EL (cell line): ENCODE measurements around the gene ST8SIA5.

Experiments
- DNase-seq: peaks from one replicate; pipeline ENCODE4 v3.0.0-alpha.2; 2016

ST8SIA5 gene

DNA sequence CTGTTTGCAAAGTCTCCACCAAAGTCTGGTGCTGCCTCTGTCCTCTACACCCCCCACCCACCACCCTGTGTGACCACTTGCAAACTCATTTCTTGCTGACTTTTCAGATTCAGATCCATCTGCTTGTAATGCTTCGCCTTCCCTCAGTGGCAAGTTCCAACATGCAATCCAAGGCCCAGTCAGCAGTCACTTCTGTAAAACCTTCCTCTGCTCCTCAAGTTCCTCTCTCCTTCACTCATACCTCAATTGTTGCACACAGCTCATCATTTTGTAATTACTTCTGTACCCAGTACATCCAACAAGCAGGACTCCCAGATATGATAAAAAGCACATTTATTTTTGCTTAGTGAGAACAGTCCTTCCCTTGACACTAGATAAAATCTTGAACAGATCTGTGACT, 93.3 kb downstream of the ST8SIA5 start:
- no peak for DNase-seq

DNA sequence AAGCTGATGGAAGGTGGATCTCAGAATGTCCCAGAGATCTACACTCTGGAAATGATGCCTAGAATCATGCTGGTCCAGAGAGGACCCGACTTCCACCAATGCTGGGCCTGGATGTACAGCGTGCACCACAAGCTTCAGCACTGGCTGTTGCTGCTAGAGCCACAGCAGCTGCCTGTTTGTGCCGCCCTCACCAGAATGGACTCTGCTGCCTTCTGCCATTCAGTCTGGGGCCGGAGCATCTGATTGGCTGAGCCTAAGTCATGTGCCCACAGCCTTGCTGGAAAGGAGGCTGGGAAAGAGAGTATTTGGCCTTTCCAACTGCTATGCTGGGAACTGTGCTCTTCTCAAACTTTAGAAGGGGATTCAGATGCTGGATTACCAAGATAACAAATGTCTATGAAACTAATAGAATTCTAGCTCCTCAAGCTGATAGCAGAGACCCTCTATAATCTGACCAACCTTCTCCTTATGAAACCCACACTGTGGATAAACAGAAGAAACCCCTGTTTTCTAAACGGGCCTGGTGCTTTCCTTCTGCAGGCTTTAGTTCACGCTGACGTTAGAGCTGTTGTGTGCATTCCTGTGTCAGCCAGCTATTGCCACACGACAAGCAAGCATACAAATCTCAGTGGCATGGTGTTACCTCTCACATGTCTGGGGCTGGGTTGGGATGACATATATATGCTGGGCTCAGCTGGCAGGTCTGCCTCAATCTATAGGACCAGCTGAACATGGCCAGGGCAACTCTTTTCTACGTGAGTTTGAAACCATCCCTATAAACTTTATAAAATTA, 95.7 kb downstream of the ST8SIA5 start:
- DNase-seq = peak; percentile 32

DNA sequence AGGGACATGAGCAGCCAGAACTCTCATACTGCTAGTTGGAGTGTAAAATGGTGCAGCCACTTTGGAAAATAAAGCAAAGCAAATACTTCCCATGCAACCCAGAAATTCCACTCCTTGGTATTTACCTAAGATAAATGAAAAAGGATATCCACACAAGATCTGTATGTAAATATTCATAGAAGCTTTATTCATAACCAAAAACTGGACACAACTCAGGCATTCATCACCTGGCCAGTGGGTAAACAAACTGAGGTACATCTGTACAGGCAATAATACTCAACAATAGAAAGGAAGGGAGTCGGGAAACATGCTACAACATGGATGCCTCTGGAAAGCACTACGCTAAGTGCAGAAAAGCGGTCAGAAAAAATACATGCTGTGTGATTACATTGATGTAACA, 97.4 kb downstream of the ST8SIA5 start:
- no peak for DNase-seq

DNA sequence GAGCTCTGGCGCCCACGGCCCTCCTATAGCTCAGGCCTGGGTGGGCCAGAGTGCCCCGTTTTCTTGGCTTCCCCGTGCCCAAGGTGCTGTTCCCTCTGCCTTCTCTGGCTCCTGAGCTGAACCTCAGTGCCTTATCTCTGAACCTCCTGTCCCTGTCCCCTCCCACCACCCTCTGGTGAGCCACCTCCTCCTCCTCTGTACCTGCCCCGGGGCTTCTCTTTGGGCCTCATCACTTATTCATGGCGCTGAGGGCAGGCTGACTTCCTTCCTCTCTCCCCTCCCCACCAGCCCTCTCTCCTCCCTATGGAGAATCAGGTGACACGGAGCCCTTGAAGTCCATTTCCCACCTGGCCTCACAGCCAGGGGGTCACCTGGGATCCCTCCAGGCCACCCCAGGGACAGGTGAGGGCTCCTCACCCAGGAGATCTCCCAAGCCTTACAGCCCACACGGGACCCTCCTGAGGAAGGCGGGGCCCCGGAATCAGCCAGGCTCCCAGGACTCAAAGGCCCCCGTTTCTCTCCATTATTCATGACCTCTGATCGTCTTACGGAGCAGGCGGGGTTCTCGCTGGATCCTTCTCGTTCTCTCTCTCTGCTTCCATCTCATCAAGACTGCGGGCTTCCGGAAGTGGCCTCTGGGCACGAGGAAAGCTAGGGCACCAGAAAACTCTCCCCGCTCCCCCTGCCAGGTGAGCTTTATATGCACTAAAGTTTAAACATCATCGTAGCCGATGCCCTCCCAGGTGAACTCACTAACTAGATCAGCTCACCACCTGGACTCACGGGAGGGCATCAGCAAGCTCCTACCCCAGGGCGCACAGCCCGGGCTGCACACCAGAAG, 99.5 kb downstream of the ST8SIA5 start, which contains the start of gene LOXHD1:
TSS of gene LOXHD1 (minus strand) at position 106 of the 841 bp plus-strand sequence. CDS start 187 bp downstream, outside the sequence.
- DNase-seq = no peak

DNA sequence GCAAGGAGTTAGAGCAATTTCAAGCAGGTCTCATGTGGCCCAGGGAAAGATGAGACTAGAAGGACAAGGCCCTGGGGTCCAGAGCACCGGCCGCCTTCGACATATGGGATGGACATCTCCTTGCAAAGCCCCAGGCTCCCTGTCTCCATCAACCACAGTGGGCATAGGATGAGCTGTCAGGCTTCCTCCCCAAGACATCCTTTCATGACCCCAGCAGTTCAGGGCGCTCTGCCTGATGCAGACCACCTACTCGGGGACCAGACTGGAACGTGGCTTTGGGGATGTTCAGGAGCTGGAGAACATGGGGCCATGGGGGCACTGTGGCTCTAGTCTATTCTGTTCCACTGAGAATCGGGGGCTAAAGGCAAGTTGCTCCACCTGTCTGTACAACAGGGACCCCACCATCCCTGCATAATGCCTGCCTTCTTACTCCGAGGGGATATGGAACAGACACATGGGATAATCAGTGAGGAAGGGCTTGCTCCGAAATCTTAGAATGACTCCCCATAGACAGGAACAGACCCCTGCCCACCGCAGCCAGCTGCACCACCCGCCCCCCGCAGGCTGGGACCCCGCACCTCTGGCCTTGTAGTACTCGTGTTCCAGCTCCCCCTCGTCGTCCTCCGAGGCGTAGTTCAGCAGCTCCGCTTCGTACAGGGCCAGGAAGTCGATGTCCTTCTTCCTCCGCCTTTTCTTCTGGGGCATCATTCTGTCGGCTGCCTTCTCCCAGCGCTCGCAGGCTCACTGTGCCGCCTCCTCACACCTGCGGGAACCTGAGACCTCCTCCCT, 100.3 kb downstream of the ST8SIA5 start:
- no peak for DNase-seq

DNA sequence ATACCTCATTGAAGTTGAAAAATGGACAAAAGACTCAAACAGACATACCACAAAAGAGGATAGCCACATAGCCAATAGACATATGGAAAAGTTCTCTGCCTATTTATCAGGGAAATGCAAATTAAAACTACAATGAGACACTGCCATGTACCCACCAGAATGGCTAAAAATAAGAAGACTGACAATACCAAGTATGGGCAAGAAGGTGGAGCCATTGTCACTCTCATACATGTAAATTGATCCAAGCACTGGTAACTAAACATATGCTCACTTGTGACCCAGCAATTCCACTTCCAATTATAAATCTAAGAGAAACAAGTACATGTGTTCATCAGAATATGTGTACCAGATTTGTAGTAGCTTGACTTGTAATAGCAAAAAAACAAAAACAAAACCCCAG, 104.5 kb downstream of the ST8SIA5 start:
- no peak for DNase-seq

DNA sequence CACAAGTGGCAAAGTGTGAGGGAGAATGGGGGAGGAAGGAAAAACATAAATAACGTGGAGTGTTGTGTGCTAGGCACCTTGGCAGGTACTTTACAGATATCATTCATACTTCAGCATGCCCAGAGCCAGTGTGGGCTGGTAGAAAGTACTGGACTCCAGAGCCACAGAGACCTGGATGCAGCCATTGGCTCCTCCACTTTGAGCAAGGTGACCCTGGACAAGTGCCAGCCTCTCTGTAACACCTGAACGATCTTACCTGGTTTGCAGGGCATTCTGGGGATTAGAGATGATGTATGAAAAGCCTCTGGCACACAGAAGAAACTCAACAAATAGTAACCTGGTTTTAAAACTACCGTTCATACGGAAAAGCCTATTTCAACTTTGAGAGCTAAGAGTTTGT, 106.2 kb downstream of the ST8SIA5 start:
- no peak for DNase-seq

DNA sequence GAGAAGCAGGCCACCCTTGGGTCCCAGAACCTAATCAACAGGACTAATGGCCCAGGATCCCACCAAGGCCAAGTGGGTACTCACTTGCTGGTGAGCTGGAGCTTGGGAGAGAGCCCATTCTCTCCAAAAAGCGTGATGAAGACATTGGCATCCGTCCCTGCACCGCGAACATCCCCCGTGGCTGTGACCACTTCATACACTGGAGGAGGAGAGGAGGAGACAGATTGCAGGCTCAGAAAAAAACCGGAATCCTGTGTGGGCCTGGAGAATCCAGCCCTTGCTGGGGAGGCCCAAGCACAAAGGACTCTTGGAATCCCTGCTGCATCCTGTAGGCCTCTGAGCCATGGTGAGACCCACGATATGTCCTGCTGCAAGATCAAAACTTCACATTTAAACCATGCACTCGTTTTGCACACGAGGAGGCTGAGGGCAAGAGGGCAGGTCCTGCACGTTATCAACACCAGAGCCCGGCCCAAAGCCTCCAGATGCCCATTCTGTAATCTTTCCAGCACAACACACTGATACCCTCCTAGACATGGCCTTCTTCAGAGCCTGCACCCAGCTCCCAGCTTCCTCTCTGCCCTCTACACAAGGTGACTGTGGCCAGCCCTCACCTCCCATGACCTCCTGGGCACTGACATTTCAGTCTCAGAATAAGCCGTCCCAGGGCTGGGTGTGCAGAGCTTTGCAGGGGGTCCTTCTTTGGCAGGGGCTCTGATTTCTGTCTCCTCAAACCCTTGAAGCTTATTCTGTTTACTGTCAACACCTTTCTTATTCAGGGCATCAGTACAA, 107.6 kb downstream of the ST8SIA5 start:
- no peak for DNase-seq

DNA sequence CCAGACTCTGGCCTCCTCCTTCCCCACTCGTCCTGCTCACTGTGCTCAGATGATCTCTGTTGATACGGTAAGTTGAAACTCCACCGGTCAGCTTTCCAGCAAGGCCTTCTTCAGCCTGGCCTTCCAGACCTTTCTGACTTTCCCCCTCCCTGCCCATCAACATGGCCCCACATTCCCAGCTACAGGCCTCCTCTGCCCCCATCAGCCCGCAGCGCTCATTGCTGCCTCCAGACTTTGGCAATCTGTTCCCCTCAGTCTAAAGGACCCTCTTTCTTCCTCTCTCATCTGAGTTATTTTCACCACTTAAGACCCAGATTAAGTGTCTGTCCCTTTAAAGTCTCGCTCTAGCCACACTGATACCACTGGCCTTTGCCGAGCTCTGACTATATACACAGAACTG, 110.4 kb downstream of the ST8SIA5 start:
- no peak for DNase-seq

DNA sequence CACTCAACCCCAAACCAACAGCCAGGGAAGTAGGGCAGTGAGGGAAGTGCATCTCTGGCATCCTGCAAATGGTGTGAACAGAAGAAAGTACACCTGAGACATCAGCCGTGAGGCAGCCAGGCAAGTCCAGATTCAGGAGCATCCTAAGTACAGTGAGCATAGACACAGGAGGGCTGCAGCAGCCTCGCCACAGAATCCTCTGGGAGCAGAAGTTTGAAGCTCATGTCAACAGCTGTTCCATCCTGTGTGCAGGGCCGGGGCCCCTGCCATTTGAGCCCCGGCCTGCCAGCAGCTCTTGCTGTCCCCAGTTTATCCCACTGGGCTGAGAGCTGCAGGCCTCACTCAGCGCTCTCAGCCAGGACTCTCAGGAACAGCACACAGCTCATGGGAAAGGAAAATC, 114.3 kb downstream of the ST8SIA5 start:
- DNase-seq = no peak

DNA sequence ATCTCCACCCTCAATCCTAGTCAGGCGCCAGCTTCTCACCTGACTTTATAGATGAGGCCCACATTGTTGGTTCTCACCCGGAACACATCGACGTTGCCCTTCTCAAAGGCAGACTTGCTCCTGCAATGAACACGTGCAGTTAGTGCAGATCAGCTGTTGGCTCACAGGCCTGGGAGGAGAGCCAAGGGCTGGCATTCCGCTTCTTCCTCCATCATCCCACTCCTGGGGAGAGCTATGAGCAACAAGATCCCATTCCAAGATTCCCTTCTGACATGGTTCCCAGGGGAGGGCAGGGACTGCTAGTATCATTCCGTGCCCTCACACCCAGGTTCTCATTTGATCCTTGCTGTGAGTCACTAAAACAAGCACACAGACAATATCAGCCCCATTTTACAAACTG, 114.9 kb downstream of the ST8SIA5 start:
- no peak for DNase-seq

DNA sequence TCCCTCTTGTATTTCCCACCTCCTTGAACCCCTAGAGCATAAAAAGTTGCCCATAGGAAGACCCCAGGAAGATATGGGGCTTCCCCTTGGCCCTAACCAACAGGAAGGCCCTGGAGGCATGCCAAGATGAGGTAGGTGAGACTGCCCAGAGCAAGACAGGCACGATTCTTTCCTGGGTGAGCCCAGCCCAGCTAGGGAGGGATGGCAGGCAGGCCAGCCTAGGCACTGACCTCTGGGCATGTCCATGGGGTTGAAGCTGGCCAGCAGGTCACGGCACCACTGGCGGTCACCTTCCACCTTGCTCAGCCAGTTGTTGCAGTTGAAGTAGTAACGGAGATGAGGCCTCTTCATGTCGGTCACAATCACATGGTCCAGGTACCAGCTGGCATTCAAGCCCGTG, 117.5 kb downstream of the ST8SIA5 start:
- DNase-seq = no peak

DNA sequence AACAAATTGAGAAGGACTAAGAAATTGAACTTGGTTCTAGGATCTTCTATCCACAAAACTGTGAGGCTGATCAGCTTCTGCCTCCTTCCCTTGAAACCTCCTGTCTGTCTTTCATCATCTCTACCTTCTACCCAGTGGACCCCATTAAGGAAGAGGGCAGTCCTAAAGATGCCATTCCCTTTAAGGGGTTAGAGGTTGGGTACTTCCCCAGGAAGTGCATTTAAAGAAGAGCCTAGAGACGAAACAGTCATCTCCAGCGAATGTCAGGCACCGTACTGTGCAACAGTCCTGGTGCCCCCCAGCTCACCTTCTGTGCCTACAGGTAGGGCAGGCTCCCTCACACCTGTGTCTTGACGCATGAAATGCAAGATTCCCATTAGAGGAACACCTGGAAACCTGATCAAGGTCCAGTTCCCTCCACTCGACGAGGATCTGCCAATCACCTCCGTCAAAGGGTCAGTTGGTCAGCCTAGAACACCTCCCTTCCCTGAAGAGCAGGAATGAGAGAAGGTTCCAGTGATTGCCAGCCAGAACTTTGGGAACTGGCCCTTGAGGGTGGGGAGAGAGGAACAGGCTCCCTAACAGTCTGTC, 120.7 kb downstream of the ST8SIA5 start:
- no peak for DNase-seq

DNA sequence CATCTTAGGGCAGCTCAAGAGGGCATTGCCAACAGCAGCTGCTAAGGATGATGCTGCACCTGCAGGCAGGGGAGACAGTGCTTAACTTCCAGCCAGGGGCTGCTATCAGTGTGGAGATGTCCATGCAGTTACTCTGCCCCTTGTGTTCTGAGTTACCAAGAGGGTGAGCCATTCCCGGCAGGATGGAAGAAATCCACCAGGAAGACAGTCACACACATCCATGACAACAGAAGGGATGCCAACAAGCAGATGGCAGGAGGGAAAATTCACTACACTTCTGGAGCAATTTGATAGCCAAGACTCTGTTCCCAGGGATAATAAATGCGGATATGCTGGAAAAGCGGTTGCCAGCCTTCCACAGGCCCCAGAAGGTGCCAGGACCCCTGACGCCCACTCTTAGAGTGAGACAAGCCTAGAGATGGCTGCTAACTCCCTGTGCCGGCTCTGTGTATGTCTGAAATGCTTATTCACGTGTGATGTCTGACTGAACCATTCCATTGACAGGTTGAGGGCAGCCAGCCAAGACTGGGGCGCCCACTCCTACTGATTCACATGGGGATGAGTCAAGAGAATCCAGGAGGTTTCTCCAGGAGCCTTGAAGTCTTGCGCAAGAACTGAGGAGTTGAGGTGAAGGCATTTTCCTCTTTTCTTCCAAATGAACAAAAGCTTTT, 124.3 kb downstream of the ST8SIA5 start:
- peak; percentile 34 for DNase-seq

DNA sequence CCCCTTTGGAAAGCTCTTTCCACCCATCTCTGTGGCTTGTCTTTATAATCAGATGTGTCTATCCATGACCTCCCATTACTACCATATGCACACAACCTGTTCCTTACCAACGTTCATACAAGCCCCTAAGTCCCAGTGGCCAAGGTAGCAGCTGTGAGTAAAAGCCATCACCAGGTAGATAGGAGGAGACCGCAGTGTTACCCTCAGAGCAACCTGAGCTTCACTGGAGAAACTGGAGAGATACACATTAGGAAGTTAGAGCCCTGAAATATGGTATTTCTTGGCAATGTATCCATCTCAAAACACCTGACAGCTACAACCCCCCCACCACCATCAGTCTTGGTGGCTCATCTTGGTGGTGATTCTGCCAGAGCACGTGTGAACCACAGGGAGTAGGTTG, 125.9 kb downstream of the ST8SIA5 start:
- DNase-seq = no peak

DNA sequence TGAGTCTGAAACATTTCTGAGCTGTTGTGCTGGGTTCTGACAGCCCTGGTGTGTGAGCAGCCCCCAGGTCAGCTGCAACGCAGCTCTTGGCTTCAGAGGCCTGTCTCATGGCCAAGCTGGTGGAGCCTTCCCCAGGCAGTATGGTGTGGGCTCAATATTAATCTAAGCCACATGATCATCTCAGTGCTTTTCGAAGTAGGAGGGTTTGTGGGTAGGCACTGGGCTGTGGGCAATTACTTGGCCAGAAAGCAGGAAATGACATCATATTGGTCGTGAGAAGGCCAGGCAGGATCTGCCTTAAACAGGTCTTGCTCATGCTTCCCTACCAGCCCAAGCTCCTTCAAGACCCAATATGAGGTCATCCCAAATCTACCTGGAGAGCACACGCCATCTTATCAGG, 126.7 kb downstream of the ST8SIA5 start:
- peak; percentile 36 for DNase-seq

DNA sequence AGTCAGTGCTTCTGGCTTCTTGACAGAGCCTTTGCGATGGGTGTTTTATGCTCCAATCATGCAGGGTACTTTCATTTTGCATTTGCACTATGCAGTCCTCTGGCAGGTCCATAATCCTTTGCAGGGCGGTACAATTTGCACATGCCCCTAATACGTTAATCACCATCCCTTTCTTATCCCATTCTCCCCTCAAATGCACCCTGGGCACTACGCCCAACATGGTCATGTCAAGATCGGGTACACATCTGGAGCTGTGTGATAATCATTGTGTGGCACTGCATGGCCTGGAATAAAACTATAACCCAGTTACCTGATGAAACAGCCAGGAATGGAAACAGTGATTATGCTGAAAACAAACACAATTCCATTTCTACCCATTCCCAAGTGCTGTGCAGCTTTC, 127.5 kb downstream of the ST8SIA5 start:
- DNase-seq = no peak

DNA sequence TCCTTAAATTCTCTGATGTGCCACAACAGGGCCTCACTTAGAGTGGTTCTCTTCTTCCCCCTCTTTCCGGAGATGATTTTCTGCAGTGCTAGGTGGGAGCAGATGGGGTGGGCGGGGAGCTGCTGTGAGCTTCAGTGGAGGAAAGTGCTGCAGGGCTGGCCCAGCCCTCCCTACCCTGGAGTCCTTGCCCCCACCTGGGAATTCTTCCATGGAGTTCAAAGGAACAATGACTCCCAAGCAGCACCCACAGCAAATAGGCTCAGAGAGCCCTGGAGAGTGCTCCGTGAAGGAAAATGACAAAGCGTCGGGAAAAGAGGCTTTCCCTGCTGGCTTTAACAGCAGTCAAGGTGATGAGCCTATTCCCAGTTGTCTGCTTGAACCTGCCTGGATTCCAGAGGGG, 128.6 kb downstream of the ST8SIA5 start:
- no peak for DNase-seq

DNA sequence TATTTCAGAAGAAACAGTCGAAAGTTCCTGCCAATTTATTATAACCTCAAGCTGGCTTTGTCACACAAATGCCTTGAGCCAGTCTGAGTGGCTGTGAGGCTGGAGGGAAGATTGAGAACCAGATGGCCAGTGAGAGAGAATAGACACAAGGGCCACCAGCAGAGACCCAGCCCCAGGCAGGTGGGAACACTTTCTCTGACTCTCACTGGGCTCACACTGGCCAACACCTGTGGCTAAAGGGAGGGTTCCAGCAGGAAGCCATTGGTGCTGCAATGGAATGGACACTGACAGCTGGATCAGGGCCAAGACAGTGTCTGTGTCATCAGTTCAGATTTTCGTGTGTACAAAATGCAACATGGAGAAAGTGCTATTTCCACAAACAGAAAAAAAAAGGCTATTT, 129.7 kb downstream of the ST8SIA5 start:
- no peak for DNase-seq

DNA sequence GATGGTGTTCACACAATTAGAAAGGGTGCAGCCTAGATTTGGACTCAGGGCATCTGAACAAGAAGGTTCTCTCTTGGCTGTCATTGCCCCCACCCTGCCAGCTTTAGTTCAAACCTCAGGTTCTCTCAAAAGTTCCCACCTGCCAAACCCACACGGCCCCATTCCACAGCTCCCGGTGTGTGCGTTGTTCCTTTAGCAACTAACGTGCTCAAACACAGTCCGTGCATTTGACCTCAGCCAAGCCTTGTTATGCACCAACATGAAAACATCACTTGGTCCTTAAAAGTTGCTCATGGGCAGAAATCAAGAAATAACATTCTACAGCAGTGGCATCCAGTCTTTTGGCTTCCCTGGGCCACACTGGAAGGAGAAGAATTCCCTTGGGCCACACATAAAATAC, 131.8 kb downstream of the ST8SIA5 start:
- DNase-seq = no peak

DNA sequence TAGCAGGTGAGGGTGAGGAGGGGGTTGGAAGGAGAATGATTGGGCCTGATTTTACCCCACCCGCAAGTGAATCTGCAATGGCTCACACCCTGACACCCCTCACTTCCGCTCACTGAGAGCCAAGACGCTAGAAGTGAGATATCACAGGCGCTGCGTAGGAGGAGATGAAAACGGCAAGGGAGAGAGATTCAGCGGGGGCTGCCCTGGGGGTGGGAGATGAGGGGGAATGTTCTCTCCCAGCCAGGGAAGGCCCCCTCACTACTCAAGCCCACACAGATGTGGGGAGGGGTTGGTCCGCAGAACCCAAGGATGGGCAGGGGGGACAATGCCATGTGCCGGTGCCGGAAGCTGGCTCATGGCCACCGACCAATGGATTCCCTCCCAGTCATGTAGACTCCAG, 132.7 kb downstream of the ST8SIA5 start:
- DNase-seq = no peak

DNA sequence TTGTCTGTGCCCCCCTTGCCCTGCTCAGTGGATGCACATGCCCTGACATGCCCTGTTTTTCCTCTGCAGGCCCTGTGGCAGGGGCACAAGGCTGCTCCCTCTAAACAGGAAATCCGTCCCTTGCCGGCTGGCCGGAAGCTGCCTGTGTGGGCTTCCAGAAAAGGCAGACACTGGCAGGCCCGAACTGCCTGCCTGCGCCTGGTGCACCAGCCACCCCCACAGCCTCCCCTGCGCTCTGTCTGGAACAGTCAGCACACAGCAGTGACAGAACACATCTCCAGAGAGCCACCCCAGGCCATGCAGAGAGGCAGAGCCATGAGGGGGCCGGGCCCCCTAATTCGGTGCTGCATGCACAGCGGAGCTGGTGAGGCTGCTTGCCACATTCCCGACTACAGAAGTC, 133.3 kb downstream of the ST8SIA5 start:
- DNase-seq = no peak
